HG02973 (cell line): ENCODE measurements around the gene CGB5.
"Not testable (repeated sequence)": the region's sequence is repeated elsewhere in the genome, so short reads cannot be mapped to it uniquely, and the experiment has no call there.

Experiments
- ATAC-seq: cut with Tn5 transposase; IDR thresholded peaks from one replicate; pipeline ENCODE4 v1.9.1; 2021; ENCODE audit warnings: moderate library complexity; ENCODE audit not compliant: unreplicated experiment

CGB5 gene

GRCh38 chr19:49020931-49021895, 22.4 kb upstream of the CGB5 start:
- ATAC-seq = no peak

GRCh38 chr19:49022116-49022515, 21.5 kb upstream of the CGB5 start:
- ATAC-seq = no peak

GRCh38 chr19:49024233-49024632, 19.4 kb upstream of the CGB5 start, which contains the start of gene CGB3:
CGB3 (minus strand) TSS chr19:49024333; CDS start chr19:49023971, 362 bp downstream.
- ATAC-seq = not testable (repeated sequence)

GRCh38 chr19:49025088-49025487, 18.6 kb upstream of the CGB5 start:
- not testable (repeated sequence) for ATAC-seq

GRCh38 chr19:49025599-49025998, 18.0 kb upstream of the CGB5 start:
- ATAC-seq = not testable (repeated sequence)

GRCh38 chr19:49028686-49029085, 15.0 kb upstream of the CGB5 start:
- ATAC-seq = not testable (repeated sequence)

GRCh38 chr19:49029749-49030148, 13.9 kb upstream of the CGB5 start:
- ATAC-seq = not testable (repeated sequence)

GRCh38 chr19:49030323-49030722, 13.3 kb upstream of the CGB5 start:
- ATAC-seq = not testable (repeated sequence)

GRCh38 chr19:49031642-49032301, 11.9 kb upstream of the CGB5 start, which contains the start of gene CGB2:
CGB2 (plus strand) TSS chr19:49031890; CDS start chr19:49032096, 206 bp downstream.
- ATAC-seq = not testable (repeated sequence)

GRCh38 chr19:49036815-49037214, 6.8 kb upstream of the CGB5 start, which contains the start of gene CGB1:
CGB1 (minus strand) TSS chr19:49036895; CDS start chr19:49036711, 184 bp downstream.
- ATAC-seq = not testable (repeated sequence)

GRCh38 chr19:49038111-49038510, 5.5 kb upstream of the CGB5 start:
- not testable (repeated sequence) for ATAC-seq

GRCh38 chr19:49038557-49039276, 4.9 kb upstream of the CGB5 start:
- not testable (repeated sequence) for ATAC-seq

GRCh38 chr19:49039736-49040135, 3.9 kb upstream of the CGB5 start:
- not testable (repeated sequence) for ATAC-seq

- ATAC-seq = no peak
Observed at GRCh38 chr19:49042177-49042576, 1.5 kb upstream of the CGB5 start.

- ATAC-seq = not testable (repeated sequence)
Observed at GRCh38 chr19:49042666-49043065, 982 bp upstream of the CGB5 start.

- not testable (repeated sequence) for ATAC-seq
Observed at GRCh38 chr19:49049011-49049410, 5.4 kb downstream of the CGB5 start, which contains the start of gene CGB8. CGB8 (minus strand) TSS chr19:49049111; CDS start chr19:49048739, 372 bp downstream.

GRCh38 chr19:49049834-49050233, 6.2 kb downstream of the CGB5 start:
- not testable (repeated sequence) for ATAC-seq

GRCh38 chr19:49050376-49051033, 6.9 kb downstream of the CGB5 start:
- ATAC-seq = not testable (repeated sequence)

- no peak for ATAC-seq
Observed at GRCh38 chr19:49056101-49056901, 12.7 kb downstream of the CGB5 start.
